ENCODE data around the gene IPO5. TPM values are rescaled to one million over a fixed set of nuclear protein-coding genes. Genes with fewer than 3 reads are reported as not detected.
A peak's percentile ranks its signal among the peaks of the same experiment; 100 is the strongest.

IPO5 gene
- total RNA-seq, 3 donors from 2014 or later, result 97.6 to 157 (median 137) TPM

- intact Hi-C loops (cut with DNase I; ENCODE audit: low total_unique reads), result no loop called here
- H3K27ac ChIP-seq, result no peak overlapping the region
- TF ChIP-seq CTCF (IDR thresholded peaks at IDR 0.05) (no peak), POLR2A (IDR thresholded peaks at IDR 0.05) (no peak), POLR2AphosphoS5 (IDR thresholded peaks at IDR 0.05) (no peak)
- no peak for DNase-seq (ENCODE audit: low spot score in 2 of 2)
- H3K4me1 ChIP-seq, result no peaks in the 10 kb centered on the region
- H3K4me3 ChIP-seq, result no peak overlapping the region
- H3K36me3 ChIP-seq, result no peaks in the 10 kb centered on the region
- H3K27me3 ChIP-seq, result no peaks in the 10 kb centered on the region
- no peaks in the 10 kb centered on the region for H3K9me3 ChIP-seq
These were observed 106.8 kb downstream of the IPO5 start for GRCh38 chr13:98060282-98060681.

DNA sequence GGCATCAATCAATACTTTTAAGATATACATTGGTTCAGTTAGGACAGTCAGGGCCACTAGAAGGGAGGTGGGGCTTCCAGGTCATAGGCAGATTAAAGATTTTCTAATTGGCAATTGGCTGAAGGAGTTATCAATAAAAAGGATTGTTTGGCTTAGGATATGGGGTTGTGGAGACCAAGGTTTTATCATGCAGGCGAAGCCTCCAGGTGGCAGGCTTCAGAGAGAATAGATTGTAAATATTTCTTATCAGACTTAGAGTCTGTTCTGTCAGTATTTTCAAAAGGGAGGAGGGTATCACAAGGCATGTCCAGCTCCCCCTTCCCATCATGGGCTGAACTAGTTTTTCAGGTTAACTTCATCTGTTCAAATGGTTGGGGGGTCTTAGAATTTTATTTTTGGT lies 112.0 kb downstream of the IPO5 start:
- H3K9me3 ChIP-seq, result no peaks in the 10 kb centered on the region
- H3K36me3 ChIP-seq, result no peaks in the 10 kb centered on the region
- intact Hi-C loops (cut with DNase I; ENCODE audit: low total_unique reads), result loop anchor here (5.0 kb wide), 1 partner anchor 947 kb away; no protein-coding TSS in a partner anchor
- no peak overlapping the region for H3K4me3 ChIP-seq
- H3K27me3 ChIP-seq, result no peaks in the 10 kb centered on the region
- DNase-seq (ENCODE audit: low spot score in 2 of 2), result no peak
- TF ChIP-seq POLR2AphosphoS5 (IDR thresholded peaks at IDR 0.05) (no peak), POLR2A (IDR thresholded peaks at IDR 0.05) (no peak)
- no peaks in the 10 kb centered on the region for H3K4me1 ChIP-seq
- H3K27ac ChIP-seq, result no peak overlapping the region

DNA sequence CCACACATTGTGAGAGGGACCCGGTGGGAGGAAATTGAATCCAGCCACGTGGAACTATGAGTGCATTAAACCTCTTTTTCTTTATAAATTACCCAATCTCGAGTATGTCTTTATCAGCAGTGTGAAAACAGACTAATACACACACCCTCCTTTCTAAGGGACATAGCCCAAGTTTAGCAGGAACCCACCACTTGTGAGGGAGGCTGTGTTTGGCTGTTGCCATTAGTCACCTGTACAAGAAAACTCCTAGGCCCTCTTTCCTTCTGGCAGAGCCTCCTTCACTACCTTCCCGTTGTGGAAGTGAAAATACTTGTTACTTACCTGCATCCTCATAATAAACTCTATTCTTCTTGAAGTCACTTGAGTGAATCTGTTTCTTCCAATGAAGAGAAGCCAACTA lies 113.2 kb downstream of the IPO5 start:
- Histone ChIP-seq H3K27ac (no peak overlapping the region), H3K27me3 (no peaks in the 10 kb centered on the region), H3K4me3 (no peak overlapping the region), H3K4me1 (no peaks in the 10 kb centered on the region), H3K9me3 (no peaks in the 10 kb centered on the region), H3K36me3 (no peaks in the 10 kb centered on the region)
- DNase-seq (ENCODE audit: low spot score in 2 of 2), result no peak
- TF ChIP-seq POLR2AphosphoS5 (IDR thresholded peaks at IDR 0.05) (no peak), CTCF (IDR thresholded peaks at IDR 0.05) (no peak), POLR2A (IDR thresholded peaks at IDR 0.05) (no peak)
- intact Hi-C loops (cut with DNase I; ENCODE audit: low total_unique reads), result loop anchor here (5.0 kb wide), 1 partner anchor 946 kb away; no protein-coding TSS in a partner anchor

GRCh38 chr13:98068521-98068920 lies 115.0 kb downstream of the IPO5 start:
- Histone ChIP-seq H3K36me3 (no peaks in the 10 kb centered on the region), H3K27ac (no peak overlapping the region), H3K4me1 (no peaks in the 10 kb centered on the region), H3K9me3 (no peaks in the 10 kb centered on the region), H3K4me3 (peak overlapping the region in 1 of 3 donors; percentile 17), H3K27me3 (no peaks in the 10 kb centered on the region)
- intact Hi-C loops (cut with DNase I; ENCODE audit: low total_unique reads), result loop anchor here (5.0 kb wide), 1 partner anchor 944 kb away; no protein-coding TSS in a partner anchor
- TF ChIP-seq POLR2AphosphoS5 (IDR thresholded peaks at IDR 0.05) (no peak), CTCF (IDR thresholded peaks at IDR 0.05) (no peak), POLR2A (IDR thresholded peaks at IDR 0.05) (no peak)
- no peak for DNase-seq (ENCODE audit: low spot score in 2 of 2)

DNA sequence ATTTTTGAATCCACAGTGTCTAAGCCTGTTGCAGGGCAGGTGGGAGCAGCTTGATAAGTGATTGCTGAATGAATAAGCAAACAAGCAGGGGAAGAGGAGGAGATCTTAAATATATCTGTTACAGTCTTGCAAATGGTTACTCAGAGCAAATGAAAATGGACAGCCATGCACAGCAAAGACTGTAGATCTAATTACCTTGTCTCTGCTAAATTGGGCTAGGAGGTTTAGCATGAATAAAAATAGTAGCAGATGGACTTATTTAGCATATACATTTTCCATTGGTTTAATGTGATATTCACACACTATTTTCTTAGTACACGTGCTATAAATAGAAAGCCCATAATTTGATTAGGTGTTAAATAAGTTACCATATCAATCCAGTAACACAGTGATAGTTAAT lies 116.5 kb downstream of the IPO5 start:
- H3K9me3 ChIP-seq, result no peaks in the 10 kb centered on the region
- DNase-seq (ENCODE audit: low spot score in 2 of 2), result no peak
- intact Hi-C loops (cut with DNase I; ENCODE audit: low total_unique reads), result loop anchor here (5.0 kb wide), 1 partner anchor 942 kb away; no protein-coding TSS in a partner anchor
- H3K36me3 ChIP-seq, result no peaks in the 10 kb centered on the region
- no peak overlapping the region for H3K4me3 ChIP-seq
- TF ChIP-seq POLR2A (IDR thresholded peaks at IDR 0.05) (no peak), POLR2AphosphoS5 (IDR thresholded peaks at IDR 0.05) (no peak), CTCF (IDR thresholded peaks at IDR 0.05) (no peak)
- H3K27ac ChIP-seq, result no peak overlapping the region
- no peaks in the 10 kb centered on the region for H3K4me1 ChIP-seq
- H3K27me3 ChIP-seq, result no peaks in the 10 kb centered on the region

DNA sequence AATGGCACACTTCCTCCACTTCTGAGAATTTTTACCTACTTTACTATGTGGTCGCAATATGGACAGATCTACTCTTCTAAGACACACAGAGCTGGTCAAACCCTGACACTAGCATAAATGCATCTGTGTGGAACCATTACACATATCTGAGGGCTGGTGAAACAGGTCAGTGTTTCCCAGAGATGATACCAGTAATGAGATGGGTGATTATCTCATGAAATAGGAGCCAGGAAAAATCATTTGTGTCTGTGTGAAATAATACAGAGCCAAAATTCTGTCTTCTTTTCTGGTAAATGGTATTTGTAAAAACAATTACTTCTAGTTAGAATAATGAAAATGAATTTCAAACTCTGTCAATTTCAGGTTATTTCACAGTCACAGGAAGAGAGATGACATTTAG lies 117.8 kb downstream of the IPO5 start:
- intact Hi-C loops (cut with DNase I; ENCODE audit: low total_unique reads), result no loop called here
- Histone ChIP-seq H3K27ac (no peak overlapping the region), H3K36me3 (no peaks in the 10 kb centered on the region), H3K27me3 (no peaks in the 10 kb centered on the region), H3K4me1 (no peaks in the 10 kb centered on the region), H3K9me3 (no peaks in the 10 kb centered on the region), H3K4me3 (no peak overlapping the region)
- TF ChIP-seq CTCF (IDR thresholded peaks at IDR 0.05), result no peak
- no peak for DNase-seq (ENCODE audit: low spot score in 2 of 2)

All from breast epithelium (tissue), 4 donors.